ENCODE data around the gene ACTMAP. TPM values are rescaled to one million over a fixed set of nuclear protein-coding genes. Genes with fewer than 3 reads are reported as not detected.
A peak's percentile ranks its signal among the peaks of the same experiment; 100 is the strongest.

ACTMAP gene
- total RNA-seq, 4 donors from 2014 or later: 3.3 to 8.5 (median 4.5) TPM

GRCh38 chr19:40755791-40756190 is 5.5 kb upstream of the ACTMAP start:
- Histone ChIP-seq H3K4me3 (replicated peaks in 1 of 3) (no peak overlapping the region), H3K27ac (no peak overlapping the region), H3K36me3 (peaks cover 32% of the 10 kb centered on the region in 2 donors), H3K27me3 (no peaks in the 10 kb centered on the region), H3K4me1 (peaks cover 28 to 36% of the 10 kb centered on the region in 2 donors), H3K9me3 (no peaks in the 10 kb centered on the region)
- intact Hi-C loops (cut with DNase I): no loop called here
- no peak for DNase-seq
- TF ChIP-seq POLR2A (IDR thresholded peaks at IDR 0.05) (no peak), CTCF (IDR thresholded peaks at IDR 0.05) (no peak)
- WGBS, 2 donors: 97 to 98% methylated on average over 5 to 8 of the region's 8 CpGs

- peaks cover 27% of the 10 kb centered on the region in 2 donors for H3K36me3 ChIP-seq
These were observed 5.0 kb upstream of the ACTMAP start for GRCh38 chr19:40755248-40755624.

GRCh38 chr19:40754611-40755247 is 4.5 kb upstream of the ACTMAP start:
- intact Hi-C loops (cut with DNase I): loop anchor here (5.0 kb wide), 1 partner anchor 48 kb away; no protein-coding TSS in a partner anchor
- peaks cover 30 to 38% of the 10 kb centered on the region in 2 donors for H3K4me1 ChIP-seq
- WGBS, 2 donors: 78 to 84% methylated on average over 9 of the region's 9 CpGs
- peak overlapping the region; percentile 43 to 47 (median 44) for H3K27ac ChIP-seq
- H3K36me3 ChIP-seq: peaks cover 22% of the 10 kb centered on the region in 2 donors
- no peaks in the 10 kb centered on the region for H3K27me3 ChIP-seq
- no peak for DNase-seq
- no peaks in the 10 kb centered on the region for H3K9me3 ChIP-seq
- no peak for TF ChIP-seq CTCF (IDR thresholded peaks at IDR 0.05)
- no peak for TF ChIP-seq POLR2A (IDR thresholded peaks at IDR 0.05)
- no peak overlapping the region for H3K4me3 ChIP-seq (replicated peaks in 1 of 3)

More at GRCh38 chr19:40755248-40755624, 5.0 kb upstream of the ACTMAP start:
- TF ChIP-seq POLR2A (IDR thresholded peaks at IDR 0.05): no peak
- no peak for TF ChIP-seq CTCF (IDR thresholded peaks at IDR 0.05)
- DNase-seq: no peak
- H3K4me1 ChIP-seq: peaks cover 28 to 36% of the 10 kb centered on the region in 2 donors
- no peak overlapping the region for H3K4me3 ChIP-seq (replicated peaks in 1 of 3)
- no peak overlapping the region for H3K27ac ChIP-seq
- WGBS, 2 donors: 96 to 97% methylated on average over 3 of the region's 3 CpGs
- H3K27me3 ChIP-seq: no peaks in the 10 kb centered on the region
- intact Hi-C loops (cut with DNase I): no loop called here
- no peaks in the 10 kb centered on the region for H3K9me3 ChIP-seq

- Histone ChIP-seq H3K9me3 (no peaks in the 10 kb centered on the region), H3K27ac (no peak overlapping the region), H3K36me3 (peaks cover 0 to 2% of the 10 kb centered on the region in 2 donors), H3K4me1 (peaks cover 38 to 46% of the 10 kb centered on the region in 2 donors), H3K4me3 (replicated peaks in 1 of 3) (peak overlapping the region in 1 of 3 donors; percentile 62), H3K27me3 (no peaks in the 10 kb centered on the region)
- WGBS, 2 donors: 81 to 86% methylated on average over 12 of the region's 12 CpGs
- no peak for DNase-seq
- intact Hi-C loops (cut with DNase I): loop anchor here (5.0 kb wide), 1 partner anchor 50 kb away; no protein-coding TSS in a partner anchor
- TF ChIP-seq CTCF (IDR thresholded peaks at IDR 0.05) (no peak), POLR2A (IDR thresholded peaks at IDR 0.05) (no peak)
These were observed 2.0 kb upstream of the ACTMAP start for GRCh38 chr19:40752257-40752781.

All from thyroid gland (tissue), 4 donors.